Adrenal gland (tissue), 12 donors: ENCODE measurements around the gene LZTR1. TPM values are rescaled to one million over a fixed set of nuclear protein-coding genes. Genes with fewer than 3 reads are reported as not detected.

Source experiments
- DNase-seq, 7 donors: peaks; one replicate each; pipeline ENCODE4 v3.0.0-alpha.2; 2019 to 2020
- H3K27ac ChIP-seq, 5 donors: fragments of 200-600 bp; sonication (generic) in 4 of 5; 1 replicate in 3 of 5; 2 replicates in 2 of 5; pipeline versions ENCODE4 v1.5.1 to v1.8.0; 2016 to 2020; ENCODE audit warnings: mild to moderate bottlenecking in 1 of 5
- H3K27me3 ChIP-seq: fragments of 200-600 bp; 2 replicates; pipeline ENCODE4 v1.8.0; 2021
- H3K36me3 ChIP-seq, 2 donors: fragments of 200-600 bp; replicated peaks in 1 of 2; 1 replicate in 1 of 2; 2 replicates in 1 of 2; pipeline versions ENCODE4 v1.5.1 to v1.8.0; 2018 to 2022
- H3K4me1 ChIP-seq, 2 donors: fragments of 200-600 bp; replicated peaks in 1 of 2; 1 replicate in 1 of 2; 2 replicates in 1 of 2; pipeline versions ENCODE4 v1.5.1 to v1.8.0; 2018 to 2021
- H3K4me3 ChIP-seq, 4 donors: fragments of 200-600 bp; sonication (generic) in 3 of 4; one replicate each; pipeline ENCODE4 v1.5.1; 2016 to 2018
- H3K9me3 ChIP-seq, 3 donors: fragments of 200-600 bp; sonication (generic) in 1 of 3; replicated peaks in 1 of 3; 1 replicate in 2 of 3; 2 replicates in 1 of 3; pipeline versions ENCODE4 v1.5.1 to v1.8.0; 2016 to 2021
- POLR2A ChIP-seq, 2 donors: fragments of 450-650 bp; IDR thresholded peaks; one replicate each; pipeline ENCODE4 v1.6.1; 2017; ENCODE audit warnings: antibody characterized with exemption in 2 of 2, mild to moderate bottlenecking in 2 of 2, moderate library complexity in 1 of 2
- WGBS, 4 donors: extraction: QIAGEN DNeasy Blood & Tissue Kit in 2 of 4; methylation state at CpG; one replicate each; pipeline versions ENCODE4 v1.1.5 to v1.1.7; 2013 to 2017; 5-methylcytosine and 5-hydroxymethylcytosine counted together
- intact Hi-C, 2 donors: fragments of 100-400 bp; cut with DNase I; formaldehyde crosslinking; loops; one replicate each; pipeline versions ENCODE4 v1.14.1 to v1.15.0; 2022 to 2023
- polyA plus RNA-seq, 3 donors: library from polyadenylated mRNA; stranded (reverse); fragments of 200-250 nt in 2 of 3; fragments of 350-450 nt in 1 of 3; fragmentation: Illumina TruSeq in 1 of 3; extraction: RNeasy Lipid Tissue Mini Kit (QIAGEN cat#74804) in 1 of 3; gene quantifications; one replicate each; pipeline ENCODE4 v1.2.3, GENCODE V29; 2013 to 2014
- total RNA-seq, 9 donors: library from RNA; depleted of rRNA in 4 of 9; stranded (reverse); fragments of >200 nt in 4 of 9; fragments of 120-200 nt in 1 of 9; fragmentation: NEBNext Ultra II Directional in 1 of 9; extraction: Animal tissue kit (Norgen Biotek cat#: 25700) in 1 of 9; gene quantifications; one replicate each; pipeline versions ENCODE4 v1.1.0 to v1.2.4, GENCODE V29; 2013 to 2023
- TF ChIP-seq, protein P1 (sequence below), 6 experiments: fragments of 450-650 bp in 4 of 6; fragments of 200-600 bp in 2 of 6; sonication (generic) in 1 of 6; IDR thresholded peaks; 1 replicate in 5 of 6; 2 replicates in 1 of 6; pipeline versions ENCODE4 v1.5.1 to v1.8.0; 2016 to 2021; ENCODE audit warnings: antibody characterized with exemption in 6 of 6, mild to moderate bottlenecking in 2 of 6, moderate library complexity in 1 of 6
- donor health status: healthy with polysubstance abuse.
- donor health status: Bipolar disorder and iron deficiency.
- donor health status: DM: yes; HTN: yes; CAD: no.
- donor health status: DM: no; HTN: no; CAD: no.
- donor health status: DM: no; HTN: no; CAD: no.
- donor health status: DM: yes; HTN: yes; CAD: no.

LZTR1 gene
- total and polyA plus RNA-seq, 12 donors: 32.6 to 100 (median 55.8) TPM

DNA sequence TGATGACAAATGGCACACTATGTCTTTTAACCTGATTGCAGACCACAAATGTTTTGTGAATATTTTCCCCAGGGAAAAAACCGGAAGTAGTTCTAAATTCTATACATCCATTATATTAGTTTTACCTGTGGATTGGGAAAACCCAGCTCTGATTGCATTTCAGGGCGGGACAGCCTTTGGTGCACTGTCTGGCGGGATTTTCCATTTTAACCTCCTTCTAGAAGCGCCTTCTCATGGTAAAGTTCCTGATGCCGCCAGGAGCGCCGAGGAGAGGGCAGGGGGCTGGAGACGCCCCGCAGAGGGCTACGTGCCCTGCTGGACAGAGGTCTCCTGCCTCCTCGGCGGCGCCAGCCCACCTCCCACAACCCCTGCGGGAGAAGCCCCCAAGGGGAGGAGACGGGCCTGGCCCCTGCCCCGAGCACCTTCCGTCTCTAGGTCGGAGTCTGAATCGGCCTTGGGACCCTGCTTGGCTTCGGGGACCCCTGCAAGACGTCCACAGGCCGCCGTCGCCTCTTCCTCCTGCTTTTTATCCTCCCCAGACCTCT is 31.6 kb downstream of the LZTR1 start:
- WGBS, 4 donors: 17 to 43% (median 22%) methylated on average over 2 to 24 of the region's 24 CpGs
- H3K36me3 ChIP-seq: no peaks in the 10 kb centered on the region
- intact Hi-C loops: no loop called here
- no peaks in the 10 kb centered on the region for H3K9me3 ChIP-seq
- no peaks in the 10 kb centered on the region for H3K27me3 ChIP-seq
- TF ChIP-seq, protein P1, sequence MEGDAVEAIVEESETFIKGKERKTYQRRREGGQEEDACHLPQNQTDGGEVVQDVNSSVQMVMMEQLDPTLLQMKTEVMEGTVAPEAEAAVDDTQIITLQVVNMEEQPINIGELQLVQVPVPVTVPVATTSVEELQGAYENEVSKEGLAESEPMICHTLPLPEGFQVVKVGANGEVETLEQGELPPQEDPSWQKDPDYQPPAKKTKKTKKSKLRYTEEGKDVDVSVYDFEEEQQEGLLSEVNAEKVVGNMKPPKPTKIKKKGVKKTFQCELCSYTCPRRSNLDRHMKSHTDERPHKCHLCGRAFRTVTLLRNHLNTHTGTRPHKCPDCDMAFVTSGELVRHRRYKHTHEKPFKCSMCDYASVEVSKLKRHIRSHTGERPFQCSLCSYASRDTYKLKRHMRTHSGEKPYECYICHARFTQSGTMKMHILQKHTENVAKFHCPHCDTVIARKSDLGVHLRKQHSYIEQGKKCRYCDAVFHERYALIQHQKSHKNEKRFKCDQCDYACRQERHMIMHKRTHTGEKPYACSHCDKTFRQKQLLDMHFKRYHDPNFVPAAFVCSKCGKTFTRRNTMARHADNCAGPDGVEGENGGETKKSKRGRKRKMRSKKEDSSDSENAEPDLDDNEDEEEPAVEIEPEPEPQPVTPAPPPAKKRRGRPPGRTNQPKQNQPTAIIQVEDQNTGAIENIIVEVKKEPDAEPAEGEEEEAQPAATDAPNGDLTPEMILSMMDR (IDR thresholded peaks at IDR 0.05): no peak
- TF ChIP-seq POLR2A (IDR thresholded peaks at IDR 0.05): peak in 1 of 2 donors; percentile 52
- no peak for DNase-seq
- peaks cover 15 to 18% of the 10 kb centered on the region in 2 donors for H3K4me1 ChIP-seq
- H3K27ac ChIP-seq: peak overlapping the region in 2 of 5 donors; percentile 73 to 79
- H3K4me3 ChIP-seq: peak overlapping the region in 2 of 4 donors; percentile 18 to 51

DNA sequence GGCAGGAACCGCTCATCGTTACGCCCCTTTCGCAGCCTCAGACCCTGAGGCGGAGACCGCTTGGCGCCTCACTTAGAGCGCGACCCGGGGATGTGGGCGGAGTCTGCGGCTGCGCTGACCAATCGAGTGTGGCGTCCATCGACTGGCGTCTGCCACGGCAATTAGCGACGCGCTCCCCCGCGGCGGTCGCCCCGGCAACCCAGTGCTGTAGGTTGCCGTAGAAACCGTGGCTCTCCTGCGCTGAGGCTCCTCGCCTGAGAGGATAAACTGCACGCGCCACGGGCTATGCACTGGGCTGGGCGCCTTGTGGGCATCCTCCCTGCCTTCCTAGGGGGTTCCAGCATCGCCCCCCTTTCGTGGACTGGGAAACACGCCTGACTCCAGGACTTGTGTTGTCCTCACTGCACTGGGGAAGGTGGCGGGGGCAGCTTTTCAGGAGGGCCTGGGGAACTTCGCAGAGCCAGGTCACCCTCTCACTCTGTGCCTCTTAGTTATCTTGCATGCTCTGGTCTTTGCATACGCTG is 32.2 kb downstream of the LZTR1 start:
- Histone ChIP-seq H3K4me1 (peaks cover 15 to 18% of the 10 kb centered on the region in 2 donors), H3K9me3 (no peaks in the 10 kb centered on the region), H3K36me3 (no peaks in the 10 kb centered on the region), H3K4me3 (peak overlapping the region in 2 of 4 donors; percentile 18 to 51), H3K27me3 (no peaks in the 10 kb centered on the region), H3K27ac (peak overlapping the region in 2 of 5 donors; percentile 73 to 79)
- whole genome bisulfite sequencing, 4 donors: 2% methylated on average over 7 to 40 of the region's 40 CpGs
- intact Hi-C loops: no loop called here
- TF ChIP-seq POLR2A (IDR thresholded peaks at IDR 0.05): no peak
- TF ChIP-seq, protein P1 (IDR thresholded peaks at IDR 0.05): no peak
- DNase-seq: peak; percentile 84 to 96 (median 87)

DNA sequence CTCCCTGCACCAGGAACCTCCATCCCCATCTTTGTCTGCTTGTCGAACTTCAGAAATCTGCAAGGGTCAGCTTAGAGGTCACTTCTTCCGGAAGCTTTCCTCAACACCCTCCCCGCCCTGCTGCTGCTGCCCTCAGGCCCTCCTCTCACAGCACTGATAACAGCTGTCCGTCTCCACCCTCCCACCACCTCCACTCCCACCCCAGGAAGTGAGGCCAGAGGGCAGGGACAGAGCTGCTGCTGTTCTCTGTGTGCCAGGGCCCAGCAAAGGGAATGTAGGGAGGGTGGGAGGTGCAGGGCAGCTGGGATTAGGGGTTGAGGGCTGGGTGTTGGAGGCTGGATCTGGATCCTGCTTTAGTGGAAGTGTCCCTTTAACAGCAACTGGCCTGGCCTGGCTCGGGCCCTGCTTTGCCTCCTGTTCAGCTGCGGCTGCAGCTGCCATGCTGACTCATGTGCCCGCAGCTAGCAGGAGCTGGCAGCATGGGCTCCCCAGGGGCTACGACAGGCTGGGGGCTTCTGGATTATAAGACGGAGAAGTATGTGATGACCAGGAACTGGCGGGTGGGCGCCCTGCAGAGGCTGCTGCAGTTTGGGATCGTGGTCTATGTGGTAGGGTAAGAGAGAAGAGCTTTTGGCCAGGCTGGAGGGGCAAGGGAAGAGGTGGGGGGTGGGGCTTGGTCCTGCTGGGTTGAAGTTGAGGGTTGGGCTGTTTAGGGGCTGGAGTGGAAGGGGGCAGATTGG is 32.8 kb downstream of the LZTR1 start, which contains the start of gene P2RX6:
TSS of gene P2RX6 (plus strand) at position 440 of the 740 bp plus-strand sequence. CDS start at position 450, 10 bp downstream.
- Histone ChIP-seq H3K27ac (peak within 1 kb of the TSS in 2 of 5 donors; percentile 73 to 79), H3K4me3 (peak within 1 kb of the TSS in 2 of 4 donors; percentile 18 to 51), H3K4me1 (peaks cover 15 to 18% of the 10 kb centered on the region in 2 donors), H3K36me3 (no peaks in the 10 kb centered on the region), H3K9me3 (no peaks in the 10 kb centered on the region), H3K27me3 (no peaks in the 10 kb centered on the region)
- TF ChIP-seq, protein P1 (IDR thresholded peaks at IDR 0.05): no peak
- no peak for TF ChIP-seq POLR2A (IDR thresholded peaks at IDR 0.05)
- WGBS, 4 donors: 22 to 32% (median 26%) methylated on average over 9 to 12 of the region's 12 CpGs
- intact Hi-C loops: no loop called here
- DNase-seq: peak in 3 of 7 donors; percentile 37 to 77 (median 57)

DNA sequence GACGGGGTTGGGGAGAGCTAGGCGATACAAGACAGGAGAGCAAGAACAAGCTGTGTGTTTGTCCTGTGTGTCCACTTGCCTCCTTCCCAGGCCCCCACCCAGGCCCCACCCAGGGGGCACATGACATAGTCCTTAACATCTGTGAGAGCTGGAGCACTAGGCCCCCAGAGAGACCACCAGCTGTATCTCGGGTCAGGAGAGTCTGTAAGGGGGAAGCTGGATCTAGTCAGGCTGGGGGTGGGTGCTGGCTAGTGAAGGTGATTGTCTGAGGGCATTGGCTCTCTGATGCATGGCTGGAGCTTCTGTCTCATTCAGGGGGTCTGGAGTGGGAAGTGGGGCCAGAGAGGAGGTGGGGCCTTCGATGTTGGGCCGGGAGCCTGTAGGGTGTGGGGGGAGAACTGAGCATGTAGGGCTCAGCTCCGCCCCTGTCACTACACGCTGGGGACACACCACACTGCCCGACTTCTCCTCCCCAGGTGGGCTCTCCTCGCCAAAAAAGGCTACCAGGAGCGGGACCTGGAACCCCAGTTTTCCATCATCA is 33.4 kb downstream of the LZTR1 start:
- Histone ChIP-seq H3K4me1 (peaks cover 15 to 18% of the 10 kb centered on the region in 2 donors), H3K36me3 (no peaks in the 10 kb centered on the region), H3K27me3 (no peaks in the 10 kb centered on the region), H3K4me3 (peak overlapping the region in 1 of 4 donors; percentile 51), H3K27ac (peak overlapping the region in 2 of 5 donors; percentile 73 to 79), H3K9me3 (no peaks in the 10 kb centered on the region)
- 51 to 62% (median 60%) methylated on average over 4 to 10 of the region's 10 CpGs for WGBS, 4 donors
- intact Hi-C loops: no loop called here
- no peak for TF ChIP-seq POLR2A (IDR thresholded peaks at IDR 0.05)
- TF ChIP-seq, protein P1 (IDR thresholded peaks at IDR 0.05): no peak
- no peak for DNase-seq
